Ammon's horn (tissue), 1 donor: ENCODE measurements around the gene NPM1.

Experiments
- DNase-seq: peaks from one replicate; pipeline ENCODE4 v3.0.0-alpha.2; 2016; ENCODE audit warnings: low spot score

The NPM1 gene

DNA sequence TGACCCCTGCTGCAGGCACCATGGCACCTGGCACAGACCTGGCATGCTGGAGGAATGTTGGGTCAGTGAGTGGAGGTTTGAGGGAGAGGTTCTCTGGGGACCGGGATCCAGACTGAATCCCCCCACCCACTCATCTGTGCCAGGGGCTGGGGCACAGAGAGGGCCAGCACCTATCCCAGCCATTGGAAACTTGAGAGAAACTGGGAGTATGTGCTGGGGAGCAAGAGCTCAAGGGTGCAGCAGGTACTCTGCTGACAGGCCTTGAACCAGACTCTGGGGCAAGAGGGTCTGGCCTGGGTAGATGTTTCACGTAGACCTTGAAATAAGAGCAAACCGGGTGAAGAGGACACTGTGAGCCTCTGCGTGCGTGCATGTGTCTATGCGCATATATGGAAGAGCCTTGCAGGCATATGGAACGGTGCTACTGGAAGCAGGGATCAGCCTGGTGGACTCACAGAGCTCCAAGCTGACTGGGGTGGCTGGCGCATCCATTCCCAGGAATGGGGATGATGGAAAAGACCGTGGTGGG is 40.6 kb downstream of the NPM1 start:
- DNase-seq: no peak

DNA sequence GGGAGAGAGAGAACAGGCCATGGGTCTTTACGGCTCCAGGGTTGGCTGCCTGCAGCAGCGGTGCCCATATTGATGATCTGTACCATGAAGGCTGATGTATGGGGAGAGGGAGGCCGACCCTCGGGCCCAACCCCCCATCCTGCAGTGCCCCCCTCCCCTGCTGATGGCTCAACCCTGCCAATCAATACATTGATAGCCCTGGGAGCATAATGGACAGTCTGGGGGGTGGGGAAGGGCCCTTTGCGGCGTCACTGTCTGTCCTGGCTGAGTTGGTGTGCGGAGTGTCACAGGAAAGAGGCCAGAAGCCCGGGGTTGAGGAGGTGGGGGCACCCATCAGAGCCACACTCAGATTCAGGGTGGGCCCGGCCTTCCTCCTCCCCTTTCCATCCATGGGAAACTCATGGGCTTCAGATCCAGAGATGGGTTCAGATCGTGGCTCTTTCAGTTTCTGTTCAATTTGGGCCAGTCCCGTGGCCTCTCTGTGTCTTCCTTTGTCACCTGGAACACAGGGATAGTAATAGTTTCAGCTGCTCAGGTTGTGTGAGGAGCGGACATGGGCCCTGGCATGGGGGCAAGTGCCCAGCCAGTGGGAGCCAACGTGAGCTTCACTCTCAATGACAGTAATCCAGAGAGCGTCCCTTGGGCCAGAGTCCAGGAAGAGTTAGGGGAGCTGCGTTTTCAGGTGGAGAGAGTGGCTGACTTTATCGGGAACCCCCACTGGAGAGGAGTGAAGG is 41.3 kb downstream of the NPM1 start:
- no peak for DNase-seq

DNA sequence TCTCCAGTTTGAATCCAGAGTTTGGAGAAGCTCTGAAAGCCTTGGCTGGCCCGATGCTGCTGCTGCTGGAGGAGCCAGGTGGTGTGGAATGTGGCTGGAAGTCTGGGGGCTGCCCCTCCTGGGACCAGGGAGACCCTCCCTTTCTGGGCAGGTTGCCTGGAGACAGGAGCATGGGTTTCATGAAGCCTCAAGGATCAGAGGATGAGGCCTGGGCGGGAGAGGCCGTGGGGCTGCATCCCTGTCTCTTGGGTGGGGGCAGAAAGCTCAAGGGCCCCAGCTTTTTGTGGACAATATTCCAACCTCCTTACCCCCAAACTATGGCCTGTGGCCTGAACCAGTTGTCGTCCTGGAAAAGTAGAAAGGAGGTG is 41.9 kb downstream of the NPM1 start:
- no peak for DNase-seq

DNA sequence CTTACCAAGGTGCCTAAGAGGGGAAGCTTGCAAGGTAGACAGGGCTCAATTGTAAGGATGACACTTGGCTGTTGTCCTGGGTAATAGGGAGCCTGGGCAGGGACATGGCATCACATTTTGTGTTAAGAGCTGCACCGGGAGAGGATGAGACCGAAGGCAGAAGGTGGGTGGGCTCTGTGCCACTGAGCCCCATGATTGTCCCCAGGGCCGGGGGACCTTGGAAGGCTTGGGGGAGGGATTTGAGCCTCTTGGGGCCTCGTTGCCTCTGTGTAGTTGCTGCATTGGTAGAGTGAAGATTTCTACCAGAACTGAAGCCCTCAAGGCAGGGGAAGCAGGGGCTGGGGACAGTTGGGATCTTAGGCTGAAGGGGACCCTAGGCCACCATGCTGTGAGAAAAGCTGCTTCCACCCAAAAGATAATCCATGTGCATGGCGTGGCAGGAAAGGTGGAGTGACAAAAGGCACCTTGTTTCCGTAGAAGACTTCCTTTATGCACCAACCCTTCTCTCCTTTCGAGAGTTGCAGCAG is 43.7 kb downstream of the NPM1 start:
- DNase-seq: no peak

DNA sequence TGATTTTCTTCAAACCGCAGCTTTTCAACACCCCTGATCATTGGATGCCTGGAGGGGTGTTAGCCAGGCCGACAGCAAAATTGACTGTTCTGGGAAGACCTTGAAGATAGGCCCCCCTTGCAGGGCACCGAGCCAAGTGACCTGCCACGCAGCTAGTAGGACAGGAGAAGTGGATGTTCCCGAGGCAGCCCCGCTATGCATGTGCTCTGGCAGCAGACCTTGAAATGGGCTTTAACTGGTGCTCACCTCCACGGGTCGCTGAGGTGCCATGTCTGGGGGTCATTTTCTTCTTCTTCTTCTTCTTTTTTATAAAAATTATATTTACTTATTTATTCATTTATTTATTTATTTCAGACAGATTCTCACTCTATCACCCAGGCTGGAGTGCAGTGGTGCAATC is 44.4 kb downstream of the NPM1 start:
- DNase-seq: no peak

DNA sequence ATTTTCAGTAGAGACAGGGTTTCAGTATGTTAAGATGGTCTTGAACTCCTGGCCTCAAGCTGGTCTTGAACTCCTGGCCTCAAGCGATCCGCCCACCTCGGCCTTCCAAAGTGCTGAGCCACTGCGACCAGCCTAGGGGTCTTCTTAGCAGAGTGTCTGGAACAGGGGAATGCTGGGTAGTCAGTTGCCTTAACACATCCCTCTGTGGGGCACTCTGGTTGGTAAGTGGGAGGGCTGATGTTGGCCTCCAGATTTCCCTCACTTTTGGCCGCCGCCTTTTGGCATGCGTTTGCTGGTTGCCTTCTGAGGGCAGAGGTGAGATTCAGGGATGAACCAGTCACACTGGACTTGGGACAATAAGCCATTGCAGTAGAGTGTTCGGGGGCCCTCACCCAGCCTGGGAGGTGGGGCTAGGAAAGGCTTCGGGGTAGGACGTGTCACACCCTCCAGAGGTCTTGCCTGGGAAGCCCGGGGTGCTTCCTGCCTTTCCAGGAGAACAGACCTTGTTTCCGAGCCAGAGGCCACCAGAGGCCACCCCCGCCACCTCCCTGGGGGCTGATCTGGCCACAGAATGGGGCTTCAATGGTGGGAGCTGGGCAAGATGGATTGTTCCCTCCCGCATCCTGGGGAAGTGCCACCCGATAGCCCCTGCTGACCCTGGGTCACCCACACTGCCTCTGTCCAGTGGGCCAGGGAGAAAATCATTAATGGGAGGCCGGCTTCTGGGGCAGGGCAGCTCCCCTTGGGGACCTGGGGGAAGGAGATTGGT is 45.1 kb downstream of the NPM1 start:
- DNase-seq: no peak

DNA sequence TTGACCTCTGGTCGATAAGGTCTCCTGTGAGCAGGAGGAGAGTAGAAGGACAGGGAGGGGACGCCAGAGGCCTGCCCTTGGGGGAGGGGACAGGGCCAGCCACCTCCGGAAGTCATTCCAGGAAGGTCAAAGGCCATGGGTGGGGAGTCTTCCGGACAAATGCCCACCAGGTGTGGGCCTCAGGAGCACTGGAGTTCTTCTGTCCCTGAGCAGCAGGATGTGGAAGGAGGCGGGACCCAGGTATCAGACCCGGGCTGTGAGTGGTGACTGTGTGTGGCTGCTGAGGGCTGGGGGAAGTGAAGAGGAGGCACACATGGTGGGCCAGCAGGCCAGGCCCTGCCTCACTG is 45.7 kb downstream of the NPM1 start:
- no peak for DNase-seq

DNA sequence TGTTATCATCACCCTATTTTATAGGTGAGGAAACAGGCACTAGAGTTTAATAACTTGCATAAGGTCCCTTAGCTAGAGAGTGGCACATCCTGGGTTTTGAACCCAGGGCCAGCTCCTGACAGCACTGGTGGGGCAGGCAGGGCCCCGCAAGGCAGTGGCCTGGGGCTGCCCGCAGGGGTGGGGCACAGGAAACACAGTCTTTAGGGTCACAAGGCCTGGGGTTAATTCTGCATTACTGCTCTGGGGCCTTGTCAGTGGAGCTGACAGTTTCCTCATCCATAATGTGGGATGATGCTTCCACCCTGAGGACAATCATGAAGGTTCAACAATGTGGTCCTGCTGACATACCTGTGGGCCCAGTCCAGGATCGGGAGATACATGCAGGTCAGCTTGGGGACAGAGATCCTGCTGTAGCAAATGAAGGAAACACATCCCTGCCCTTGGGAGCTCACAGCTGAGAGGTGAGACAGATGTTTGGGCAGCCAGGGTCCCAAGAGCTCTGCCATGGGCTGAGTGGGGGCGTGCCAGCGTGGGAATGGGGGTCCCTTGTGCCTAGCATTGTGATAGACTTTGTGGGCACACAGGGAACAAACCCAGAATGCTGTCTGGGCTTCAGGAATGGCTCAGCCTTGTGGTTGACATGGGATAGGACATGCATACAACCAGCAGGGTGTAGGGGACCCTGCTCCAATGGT is 46.5 kb downstream of the NPM1 start:
- DNase-seq: no peak

DNA sequence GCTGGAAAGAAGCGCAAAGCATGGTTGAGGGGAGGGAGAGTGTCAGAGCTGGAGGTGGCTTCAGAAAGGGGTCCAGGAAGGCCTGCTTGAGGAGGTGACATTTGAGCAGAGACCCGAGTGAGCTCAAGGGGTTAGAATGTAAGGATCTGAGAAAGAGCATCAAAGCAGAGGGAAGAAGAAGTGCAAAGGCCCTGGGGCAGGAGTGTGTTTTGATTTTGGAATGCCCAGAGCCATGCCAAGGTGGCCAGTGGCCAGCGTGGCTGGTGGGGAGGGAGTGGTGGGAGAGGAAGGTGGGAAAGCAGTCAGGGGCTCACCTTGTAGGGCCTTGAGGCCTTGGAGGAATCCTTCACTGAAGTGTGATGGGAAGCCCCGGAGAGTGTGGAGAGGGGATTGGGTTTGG is 47.2 kb downstream of the NPM1 start:
- no peak for DNase-seq

DNA sequence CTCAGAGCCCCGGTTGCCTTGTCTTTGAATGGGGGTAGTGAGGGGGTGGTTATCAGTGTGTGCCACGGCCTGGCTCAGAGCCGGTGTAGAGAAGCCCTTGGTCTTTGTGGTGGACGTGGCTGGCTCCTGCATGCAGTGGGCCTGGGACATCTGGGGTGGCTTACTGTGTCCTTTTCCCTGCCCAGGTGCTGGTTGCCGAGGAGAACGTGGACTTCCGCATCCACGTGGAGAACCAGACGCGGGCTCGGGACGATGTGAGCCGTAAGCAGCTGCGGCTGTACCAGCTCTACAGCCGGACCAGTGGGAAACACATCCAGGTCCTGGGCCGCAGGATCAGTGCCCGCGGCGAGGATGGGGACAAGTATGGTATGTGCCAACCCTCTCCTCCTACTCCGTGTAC is 48.3 kb downstream of the NPM1 start:
- DNase-seq: no peak

DNA sequence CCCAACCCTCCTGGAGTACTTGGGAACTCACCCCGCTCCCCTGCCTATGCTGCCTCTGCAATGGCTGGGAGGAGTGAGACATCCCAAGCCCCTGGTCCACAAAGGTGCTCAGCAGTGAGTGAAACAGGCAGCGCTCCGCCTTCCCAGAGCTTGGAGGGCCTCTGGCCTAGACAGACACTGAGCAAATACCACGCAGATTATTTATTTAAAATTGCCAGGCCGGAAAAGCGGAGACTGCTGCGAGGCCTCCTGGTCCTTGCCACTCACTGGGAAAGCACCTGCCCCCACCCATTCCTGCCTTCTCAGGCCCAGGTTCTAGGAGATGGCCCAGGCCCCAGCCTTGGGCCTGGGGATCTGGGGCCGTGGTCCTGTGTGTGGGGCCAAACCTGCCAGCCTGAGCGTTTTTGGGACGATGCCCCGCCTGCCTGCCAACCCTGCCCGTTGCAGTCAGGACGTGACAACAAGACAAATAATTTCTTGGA is 49.2 kb downstream of the NPM1 start:
- DNase-seq: no peak

DNA sequence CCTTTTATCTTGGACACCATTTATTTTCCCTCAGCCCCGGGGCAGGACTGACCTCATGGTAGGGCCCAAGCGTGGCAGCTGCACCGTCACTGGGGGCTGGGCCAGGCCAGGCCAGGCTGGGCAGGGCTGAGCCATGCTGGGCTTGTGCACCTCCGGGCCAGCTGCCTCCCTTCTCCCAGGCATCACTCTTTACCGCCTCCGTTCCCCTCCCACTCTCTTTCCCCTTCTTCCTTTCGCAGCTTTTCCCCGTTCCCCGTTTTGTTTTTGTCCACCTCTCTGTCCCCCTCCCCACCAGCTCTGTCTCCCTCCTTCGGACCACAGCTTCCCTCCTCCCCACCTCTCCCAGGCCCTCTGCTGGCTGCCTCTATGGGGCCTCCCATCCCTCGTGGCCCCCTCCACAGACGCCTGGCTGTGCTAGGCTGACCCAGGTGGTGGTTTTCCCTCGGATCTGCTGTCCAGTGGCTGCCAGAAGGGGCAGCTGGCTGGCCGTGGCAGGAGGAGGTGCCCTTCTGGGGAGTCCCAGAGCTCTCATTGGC is 49.7 kb downstream of the NPM1 start:
- no peak for DNase-seq

DNA sequence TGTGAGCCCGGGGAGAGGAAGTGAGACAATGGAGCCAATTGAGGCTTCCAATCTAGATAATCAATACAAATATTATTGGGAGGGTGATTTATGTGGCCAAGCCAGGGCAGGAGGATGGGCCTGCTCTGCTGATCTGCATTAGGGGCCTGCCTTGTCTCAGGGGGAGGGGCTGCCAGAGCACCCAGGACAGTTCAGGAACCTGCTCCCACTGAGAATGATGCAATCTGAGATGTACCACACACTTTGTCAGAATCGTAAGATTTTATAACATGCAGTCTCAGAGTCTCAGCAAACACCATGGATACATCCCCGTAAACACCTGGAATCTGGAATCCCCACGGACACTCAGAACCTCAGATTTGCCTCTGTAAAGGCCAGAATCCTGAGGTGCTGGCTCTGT is 51.1 kb downstream of the NPM1 start:
- DNase-seq: no peak

DNA sequence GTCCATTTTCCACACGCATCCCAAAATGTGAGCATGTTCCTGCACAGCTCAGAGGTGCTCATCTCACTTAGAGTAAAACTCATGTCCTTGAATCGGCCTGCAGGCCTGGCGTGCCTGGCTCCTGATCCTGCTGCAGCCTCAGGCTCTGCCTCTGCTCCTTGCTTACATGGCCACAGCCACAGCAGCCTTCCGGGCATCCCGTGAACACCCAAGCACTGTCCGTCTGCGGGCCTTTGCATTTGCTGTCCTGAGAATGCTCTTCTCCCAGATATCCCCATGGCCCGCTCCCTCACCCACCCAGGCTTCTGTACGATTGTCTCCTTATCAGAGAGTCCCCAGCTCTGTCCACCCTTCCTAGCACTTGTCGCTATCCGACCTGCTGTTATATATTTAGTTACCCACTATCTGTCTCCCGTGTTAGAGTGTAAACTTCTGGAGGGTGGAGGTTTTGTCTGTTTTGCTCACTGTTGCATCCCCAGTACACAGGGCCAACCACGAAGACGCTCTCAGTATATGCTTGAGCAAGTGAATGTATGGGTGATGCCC is 53.7 kb downstream of the NPM1 start:
- DNase-seq: no peak

DNA sequence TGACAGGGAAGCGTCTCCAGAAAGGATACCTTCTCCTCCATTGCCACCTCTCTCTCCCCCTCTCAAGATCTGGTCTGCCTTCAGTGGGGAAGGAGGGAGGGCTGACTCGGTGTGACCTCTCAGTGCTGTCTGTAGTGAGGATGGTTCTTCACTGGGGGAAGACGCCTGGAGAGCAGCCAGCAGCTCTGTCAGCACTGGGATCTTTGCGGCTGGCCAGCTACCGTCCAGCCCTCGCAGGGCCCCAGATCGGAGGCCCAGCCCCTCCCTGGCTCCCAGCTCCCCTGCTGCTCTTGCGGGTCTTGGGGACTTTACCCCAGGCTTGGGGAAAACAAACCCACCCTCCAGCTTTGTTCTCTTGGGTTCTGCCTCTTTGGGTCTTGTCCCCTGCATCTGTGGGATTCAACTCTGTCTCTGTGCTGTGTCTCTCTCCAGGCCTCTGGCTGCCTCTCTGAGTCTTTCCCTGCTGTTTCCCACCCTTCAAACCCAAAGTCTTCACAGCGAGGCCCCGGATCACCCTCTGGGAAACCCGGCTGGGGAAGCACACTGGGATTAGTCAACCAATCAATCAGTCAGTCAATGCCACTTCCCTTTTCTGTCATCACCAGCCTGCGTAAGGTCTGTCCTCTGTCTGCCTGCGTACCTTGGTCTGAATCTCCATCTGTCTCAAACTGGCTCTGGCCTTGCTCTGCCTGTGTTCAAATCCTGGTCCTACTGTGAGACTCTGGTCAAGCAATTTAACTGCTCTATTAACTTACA is 54.8 kb downstream of the NPM1 start:
- no peak for DNase-seq

DNA sequence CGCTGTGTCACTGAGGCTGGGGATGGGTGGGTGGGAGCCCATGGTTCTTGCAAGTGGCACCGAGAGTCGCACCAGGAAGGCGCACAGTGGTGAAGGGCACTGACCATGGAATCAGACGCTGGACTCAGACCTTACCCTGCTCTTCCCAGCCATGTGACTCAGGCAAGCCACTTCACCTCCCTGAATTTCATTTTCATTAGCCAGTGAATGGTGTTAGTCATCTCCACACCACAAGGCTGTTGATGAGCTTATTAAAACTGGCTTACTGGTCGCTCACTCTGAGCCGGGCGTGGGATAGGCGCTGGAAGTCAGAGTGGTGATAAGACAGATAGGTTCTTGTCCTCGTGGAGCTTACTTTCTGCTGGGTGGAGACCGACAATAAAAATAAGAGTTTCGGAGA is 56.9 kb downstream of the NPM1 start:
- DNase-seq: no peak

DNA sequence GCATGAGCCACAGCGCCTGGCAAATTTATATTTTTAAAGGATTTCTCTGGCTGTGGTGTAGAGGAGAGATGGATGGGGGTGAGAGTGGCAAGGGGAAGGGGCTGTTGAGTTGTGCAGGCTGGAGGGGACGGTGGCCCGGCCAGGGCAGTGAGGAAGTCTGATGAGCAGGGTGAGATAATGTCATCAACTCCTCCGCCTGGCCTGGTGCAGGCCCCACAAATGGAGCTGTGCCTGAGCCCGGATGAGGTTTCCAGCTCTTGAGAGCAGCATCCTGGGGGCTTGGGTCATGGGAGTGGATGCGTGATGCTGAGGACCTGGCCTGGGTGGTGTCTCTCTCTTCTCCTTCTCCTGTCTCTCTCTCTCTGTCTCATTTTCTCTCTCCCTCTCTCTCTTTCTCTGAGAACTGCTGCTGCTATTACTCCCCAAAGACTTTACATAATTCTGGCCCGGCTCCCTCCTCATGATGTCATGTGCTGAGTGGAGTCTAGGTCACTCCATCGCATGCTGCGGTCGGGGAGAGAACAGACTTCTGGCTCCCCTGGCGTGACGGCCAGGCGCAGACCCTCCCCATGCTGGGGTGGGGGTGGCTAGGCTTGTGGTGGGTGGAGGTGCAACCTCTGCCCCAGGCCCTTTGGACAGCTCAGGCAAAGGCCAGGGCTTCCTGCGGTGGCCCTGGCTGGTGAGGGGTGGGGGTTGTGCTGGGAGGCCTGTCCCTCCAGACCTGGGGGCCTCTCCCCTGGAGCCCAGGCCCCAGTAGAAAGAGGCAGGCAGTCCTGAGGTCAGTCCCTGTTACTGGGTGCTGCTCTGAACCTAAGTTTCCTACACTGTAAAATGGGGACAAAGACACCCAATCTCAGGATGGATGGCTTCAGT is 58.2 kb downstream of the NPM1 start:
- DNase-seq: no peak

DNA sequence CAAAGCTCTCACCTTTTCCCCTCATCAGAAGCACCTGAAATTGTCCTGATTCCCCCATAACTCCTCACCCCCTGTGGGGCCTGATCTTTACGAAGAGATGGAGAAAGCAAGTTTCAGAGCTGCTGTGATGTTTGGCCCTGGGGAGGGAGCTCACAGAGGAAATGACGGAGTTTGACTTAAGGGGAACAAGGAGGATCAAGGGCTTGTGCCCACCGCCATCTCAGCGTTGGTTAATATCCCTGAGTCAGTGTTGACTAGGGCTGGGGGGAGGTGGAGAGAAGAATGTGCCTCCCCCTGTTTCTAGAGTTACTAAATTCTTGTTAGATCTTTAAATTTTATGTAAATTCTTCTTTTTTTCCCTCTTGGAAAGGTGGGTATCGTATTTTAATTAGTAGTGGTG is 59.6 kb downstream of the NPM1 start:
- no peak for DNase-seq

DNA sequence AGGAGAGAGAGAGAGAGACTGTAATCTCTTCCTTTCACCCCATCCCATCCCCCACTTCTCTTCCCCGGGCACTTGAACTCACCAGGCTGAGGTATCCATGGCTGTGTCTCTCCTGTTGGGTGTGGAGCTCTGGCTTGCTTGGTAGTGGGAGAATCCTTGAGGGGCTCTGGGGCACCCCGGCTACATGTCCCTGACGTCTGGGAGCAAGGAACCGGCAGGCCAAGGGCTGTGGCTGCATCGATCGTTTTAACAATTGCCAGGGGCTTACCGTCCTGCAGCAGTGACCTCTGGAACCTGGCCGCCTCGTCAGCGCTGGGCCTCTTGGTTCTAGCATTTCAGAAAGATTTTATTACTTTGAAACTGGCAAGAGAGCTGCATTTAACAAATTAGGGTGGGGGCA is 61.8 kb downstream of the NPM1 start:
- DNase-seq: no peak
